RKO (cell line): Measurements from ENCODE around the gene CYP4X1.
"Not testable (repeated sequence)": the region's sequence is repeated elsewhere in the genome, so short reads cannot be mapped to it uniquely, and the experiment has no call there.

Source experiments
- DNase-seq: peaks from one replicate; pipeline ENCODE4 v3.0.0-alpha.2; 2016; ENCODE audit warnings: low spot score

Gene CYP4X1, protein sequence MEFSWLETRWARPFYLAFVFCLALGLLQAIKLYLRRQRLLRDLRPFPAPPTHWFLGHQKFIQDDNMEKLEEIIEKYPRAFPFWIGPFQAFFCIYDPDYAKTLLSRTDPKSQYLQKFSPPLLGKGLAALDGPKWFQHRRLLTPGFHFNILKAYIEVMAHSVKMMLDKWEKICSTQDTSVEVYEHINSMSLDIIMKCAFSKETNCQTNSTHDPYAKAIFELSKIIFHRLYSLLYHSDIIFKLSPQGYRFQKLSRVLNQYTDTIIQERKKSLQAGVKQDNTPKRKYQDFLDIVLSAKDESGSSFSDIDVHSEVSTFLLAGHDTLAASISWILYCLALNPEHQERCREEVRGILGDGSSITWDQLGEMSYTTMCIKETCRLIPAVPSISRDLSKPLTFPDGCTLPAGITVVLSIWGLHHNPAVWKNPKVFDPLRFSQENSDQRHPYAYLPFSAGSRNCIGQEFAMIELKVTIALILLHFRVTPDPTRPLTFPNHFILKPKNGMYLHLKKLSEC

GRCh38 chr1:47023268-47024140 is at the start of gene CYP4X1:
Gene CYP4X1 (plus strand): TSS chr1:47023669. CDS start chr1:47023818, 149 bp downstream.
- DNase-seq = no peak

DNA sequence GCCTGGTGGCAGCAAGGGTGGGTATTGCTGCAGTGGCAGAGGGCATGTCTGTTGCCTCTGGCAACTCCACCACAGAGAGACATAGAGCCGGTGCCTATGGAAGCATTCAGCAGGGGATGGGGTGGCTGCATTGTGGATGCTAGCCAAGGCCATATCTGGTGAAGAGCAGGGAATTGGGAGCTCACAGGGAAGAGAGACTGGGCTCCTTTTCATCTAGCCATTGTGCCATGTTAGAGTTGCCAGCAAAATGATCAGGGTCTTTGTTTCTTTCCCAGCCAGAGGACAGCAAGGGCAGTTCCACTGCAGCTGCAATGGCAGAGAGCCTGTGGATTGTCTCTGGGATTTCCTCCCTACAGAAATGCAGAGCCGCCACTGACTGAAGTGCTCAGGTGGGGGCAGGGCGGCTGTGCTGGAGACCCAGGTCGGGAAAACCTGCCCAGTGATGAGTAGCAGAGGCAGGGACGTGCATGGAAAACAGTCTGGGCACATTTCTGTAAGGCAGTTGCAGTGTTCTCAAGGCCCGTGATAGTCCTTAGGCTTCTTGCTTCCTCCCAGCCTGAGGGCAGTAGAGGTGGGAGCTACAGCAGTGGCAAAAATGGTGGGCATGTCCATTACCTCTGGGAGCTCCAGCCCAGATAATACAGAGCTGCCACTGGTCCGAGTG is 40.2 kb upstream of the CYP4X1 start:
- no peak for DNase-seq

- no peak for DNase-seq
Observed at GRCh38 chr1:46983830-46984586, 39.5 kb upstream of the CYP4X1 start.

DNA sequence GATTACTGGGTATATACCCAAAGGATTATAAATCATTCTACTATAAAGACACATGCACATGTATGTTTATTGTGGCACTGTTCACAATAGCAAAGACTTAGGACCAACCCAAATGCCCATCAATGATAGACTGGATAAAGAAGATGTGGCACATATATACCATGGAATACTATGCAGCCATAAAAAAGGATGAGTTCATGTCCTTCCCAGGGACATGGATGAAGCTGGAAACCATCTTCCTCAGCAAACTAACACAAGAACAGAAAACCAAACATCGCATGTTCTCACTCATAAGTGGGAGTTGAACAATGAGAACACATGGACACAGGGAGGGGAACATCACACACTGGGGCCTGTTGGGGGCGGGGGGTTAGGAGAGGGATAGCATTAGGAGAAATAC is 32.9 kb upstream of the CYP4X1 start:
- not testable (repeated sequence) for DNase-seq

DNA sequence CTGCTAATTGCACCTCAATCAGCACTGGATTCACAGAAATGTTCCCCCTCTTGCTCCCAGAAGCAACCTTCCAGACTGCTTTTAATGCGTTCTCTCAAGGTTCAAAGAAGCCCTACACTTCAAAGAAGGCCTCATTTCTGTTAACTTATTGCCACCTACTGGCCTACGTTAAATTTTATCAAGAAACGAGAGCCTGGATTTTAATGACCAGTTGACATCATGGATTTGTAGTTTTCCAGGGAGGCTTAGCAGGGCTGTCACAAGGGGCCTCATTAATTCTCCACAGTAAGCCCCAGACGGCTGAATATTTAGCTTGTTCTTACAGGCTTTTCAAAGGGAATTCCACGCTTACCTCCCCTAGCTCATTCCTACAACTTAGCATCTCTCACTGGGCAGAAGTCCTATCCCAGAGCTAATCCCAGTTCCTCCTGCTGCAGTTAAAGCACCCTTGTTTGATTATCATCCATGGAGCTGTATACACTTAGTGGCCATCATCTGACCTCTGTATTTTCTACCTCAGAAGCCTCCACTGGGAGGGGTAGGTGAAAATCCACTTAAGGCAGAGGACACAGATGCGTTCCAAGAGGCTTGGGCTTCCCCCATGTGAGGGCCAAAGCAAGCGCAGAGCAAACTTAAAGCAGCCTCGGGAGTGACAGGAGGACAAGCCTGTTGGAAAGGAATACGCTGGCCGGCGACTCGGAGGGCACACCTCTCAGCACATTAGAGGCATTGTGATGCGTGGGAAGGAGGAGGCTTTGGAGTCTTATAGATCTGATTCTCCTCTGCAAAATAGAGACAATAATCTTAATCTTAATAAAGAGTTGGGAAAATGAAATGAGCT is 32.2 kb upstream of the CYP4X1 start:
- peak; percentile 49 for DNase-seq

- peak; percentile 63 for DNase-seq
Observed at GRCh38 chr1:46996659-46997281, 26.7 kb upstream of the CYP4X1 start.

GRCh38 chr1:47002211-47002610 is 21.3 kb upstream of the CYP4X1 start:
- DNase-seq = peak; percentile 35

DNA sequence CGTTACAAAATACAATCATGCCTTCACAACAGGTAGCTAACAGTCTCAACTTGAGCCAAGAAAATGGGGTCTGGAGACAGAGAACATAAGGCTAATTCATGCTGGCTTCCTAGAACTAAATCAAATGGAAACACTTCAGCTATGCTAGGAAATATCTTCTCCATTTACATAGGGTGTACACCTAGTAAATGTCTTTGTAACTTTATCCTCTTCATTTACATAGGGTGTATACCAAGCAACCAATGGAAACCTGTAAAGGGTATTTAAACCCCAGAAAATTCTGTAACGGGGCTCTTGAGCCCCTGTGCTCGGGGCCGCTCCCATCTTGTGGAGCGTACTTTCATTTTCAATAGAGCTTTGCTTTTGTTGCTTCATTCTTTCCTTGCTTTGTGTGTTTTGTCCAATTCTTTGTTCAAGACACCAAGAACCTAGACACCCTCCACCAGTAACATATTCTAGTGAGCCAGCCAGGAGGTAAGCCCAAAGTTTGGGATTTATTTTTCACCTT is 19.5 kb upstream of the CYP4X1 start:
- DNase-seq = no peak

GRCh38 chr1:47006437-47006836 is 17.0 kb upstream of the CYP4X1 start:
- DNase-seq = peak; percentile 9

DNA sequence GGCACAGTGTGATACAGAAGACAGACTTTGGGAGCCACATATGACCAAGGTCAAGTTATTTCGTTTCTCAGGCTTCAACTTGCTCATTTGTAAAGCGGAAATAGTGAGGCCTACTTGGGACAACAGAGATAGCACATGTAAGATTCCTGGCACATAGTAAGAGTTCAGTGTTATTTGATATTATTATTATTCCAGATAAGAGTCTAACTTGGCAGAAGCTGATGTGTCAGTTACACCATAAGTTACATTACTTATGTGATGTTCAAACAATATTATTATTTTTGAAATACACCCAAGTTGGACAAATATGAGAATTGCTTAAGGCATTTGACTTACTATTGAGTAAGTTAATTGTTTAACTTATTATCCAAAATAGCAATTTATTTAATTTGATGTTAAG is 10.2 kb upstream of the CYP4X1 start:
- no peak for DNase-seq

GRCh38 chr1:47021070-47021469 is 2.4 kb upstream of the CYP4X1 start:
- no peak for DNase-seq

GRCh38 chr1:47024141-47024801 is 802 bp downstream of the CYP4X1 start:
- no peak for DNase-seq

DNA sequence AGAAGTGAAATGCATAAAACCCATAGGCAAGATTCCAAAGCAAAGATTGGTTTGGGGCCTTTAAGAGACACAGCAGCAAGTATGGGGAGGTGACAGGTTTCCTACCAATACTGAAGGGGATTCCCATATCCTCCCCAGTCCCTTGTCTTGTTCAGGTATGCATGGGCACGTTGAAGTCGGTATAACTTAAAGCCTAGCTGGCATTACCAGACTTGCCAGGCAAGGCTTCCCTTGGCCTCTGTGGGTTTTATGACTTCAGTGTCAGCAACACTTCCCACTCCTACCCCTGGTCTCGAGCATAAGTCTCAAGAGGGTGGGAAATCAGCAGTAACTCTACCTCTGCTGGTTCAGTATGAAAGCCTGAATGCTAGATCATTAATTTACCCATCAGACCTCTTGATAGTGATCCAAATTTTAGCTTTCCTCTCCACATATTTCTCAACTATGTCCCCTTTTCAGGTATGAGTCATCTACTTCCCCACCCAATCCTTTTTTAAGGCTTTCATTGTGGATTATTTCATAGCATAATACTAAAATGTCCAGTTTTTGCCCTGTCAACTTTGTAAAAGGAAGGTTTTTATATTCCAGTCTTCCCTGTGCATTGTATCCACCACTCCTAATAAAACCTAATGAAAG is 6.8 kb downstream of the CYP4X1 start:
- DNase-seq = no peak

- no peak for DNase-seq
Observed at GRCh38 chr1:47031059-47031458, 7.6 kb downstream of the CYP4X1 start.

GRCh38 chr1:47031585-47031984 is 8.1 kb downstream of the CYP4X1 start:
- DNase-seq = no peak

GRCh38 chr1:47036764-47037163 is 13.3 kb downstream of the CYP4X1 start:
- no peak for DNase-seq

- no peak for DNase-seq
Observed at GRCh38 chr1:47059376-47059775, 35.9 kb downstream of the CYP4X1 start.

GRCh38 chr1:47067097-47067594 is 43.7 kb downstream of the CYP4X1 start, which contains the start of gene CYP4Z1:
Gene CYP4Z1 (plus strand): TSS chr1:47067231. CDS start chr1:47067491, 260 bp downstream.
- no peak for DNase-seq

- DNase-seq = not testable (repeated sequence)
Observed at GRCh38 chr1:47069080-47069479, 45.6 kb downstream of the CYP4X1 start.
